K562 (cell line): Measurements from ENCODE around the gene PKIB. TPM values are rescaled to one million over a fixed set of nuclear protein-coding genes. Genes with fewer than 3 reads are reported as not detected.

ENCODE experiments used
- ATAC-seq: fragments of 200-7000 bp; cut with Tn5 transposase; 3 replicates; pipeline ENCODE4 v1.9.1; 2020; ENCODE audit warnings: moderate library complexity
- BruUV-seq: library from RNA; stranded (reverse); fragments of 400-500 nt; replicated peaks from 2 replicates; lab custom pipeline; 2021; lab: Mats Ljungman, UMichigan
- CTCF ChIA-PET: fragments of 300-600 bp; formaldehyde crosslinking; extraction: SDS; loops from one replicate; lab custom pipeline; 2021; ENCODE audit warnings: low intra/inter-chr PET ratio; lab: Yijun Ruan, JAX
- POLR2A ChIA-PET: fragments of 300-600, 350-650 bp; sonication (Branson Sonifier 250); formaldehyde crosslinking; extraction: SDS; loops from one replicate; lab custom pipeline; 2021; ENCODE audit warnings: antibody characterized with exemption, inconsistent platforms; lab: Yijun Ruan, JAX
- DNase-seq, 4 experiments: peaks; one replicate each; pipeline versions ENCODE4 v3.0.0 to v3.0.0-alpha.2; 2011 to 2018; ENCODE audit warnings: low spot score in 3 of 4, mixed read lengths in 3 of 4; ENCODE audit errors: extremely low read depth in 1 of 4
- FAIRE-seq: peaks from 2 replicates; lab custom pipeline; 2011; peaks lifted over from hg19 to GRCh38; lab: Jason Lieb, UNC
- H2AFZ ChIP-seq: 2 replicates; pipeline ENCODE4 v1.6.0; 2011; ENCODE audit warnings: low read depth, low read length, control low read depth, inconsistent platforms
- H3K27ac ChIP-seq: fragments of 200-600 bp; 3 replicates; pipeline ENCODE4 v1.8.0; 2011; ENCODE audit warnings: low read depth, mild to moderate bottlenecking, control low read depth, inconsistent platforms, low read length, moderate library complexity, mixed read lengths; ENCODE audit errors: extremely low read depth
- H3K27me3 ChIP-seq, 2 experiments: fragments of 300-600 bp in 1 of 2; 2 replicates in 1 of 2; 3 replicates in 1 of 2; pipeline versions ENCODE4 v1.6.0 to v1.8.0; 2011; ENCODE audit warnings: inconsistent platforms in 2 of 2, low read length in 2 of 2, mild to moderate bottlenecking in 1 of 2, mixed read lengths in 1 of 2, moderate library complexity in 1 of 2; ENCODE audit not compliant: control insufficient read depth in 2 of 2, insufficient read depth in 2 of 2
- H3K36me3 ChIP-seq: fragments of 300-600 bp; 3 replicates; pipeline ENCODE4 v1.8.0; 2011; ENCODE audit warnings: mild to moderate bottlenecking, low read length, inconsistent platforms; ENCODE audit not compliant: control insufficient read depth, insufficient read depth
- H3K4me1 ChIP-seq, 2 experiments: fragments of 200-600 bp in 1 of 2; replicated peaks in 1 of 2; 2 replicates in 1 of 2; 3 replicates in 1 of 2; pipeline versions ENCODE4 v1.5.1 to v1.8.0; 2011; ENCODE audit warnings: inconsistent platforms in 2 of 2, low read length in 2 of 2, mild to moderate bottlenecking in 1 of 2, mixed read lengths in 1 of 2, moderate library complexity in 1 of 2; ENCODE audit not compliant: control insufficient read depth in 2 of 2, insufficient read depth in 2 of 2
- H3K4me2 ChIP-seq: 2 replicates; pipeline ENCODE4 v1.6.1; 2011; ENCODE audit warnings: low read length, control low read depth, inconsistent platforms, mixed read lengths; ENCODE audit not compliant: insufficient read depth
- H3K4me3 ChIP-seq: fragments of 200-600 bp; sonication (generic), shearing (Covaris generic); 2 replicates; pipeline ENCODE4 v1.5.1; 2016; ENCODE audit warnings: control low read depth, inconsistent platforms
- H3K79me2 ChIP-seq: fragments of 200-600 bp; 3 replicates; pipeline ENCODE4 v1.8.0; 2011; ENCODE audit warnings: low read length, inconsistent platforms; ENCODE audit not compliant: control insufficient read depth, insufficient read depth
- H3K9ac ChIP-seq, 2 experiments: 2 replicates each; pipeline versions ENCODE4 v1.6.0 to v1.6.1; 2011; ENCODE audit warnings: low read depth in 2 of 2, low read length in 2 of 2, control low read depth in 1 of 2, inconsistent platforms in 1 of 2, mild to moderate bottlenecking in 1 of 2, mixed read lengths in 1 of 2; ENCODE audit not compliant: insufficient read depth in 1 of 2
- H3K9me1 ChIP-seq: one replicate; pipeline ENCODE4 v1.6.0; 2011; ENCODE audit warnings: inconsistent platforms, mild to moderate bottlenecking, low read length, moderate library complexity; ENCODE audit not compliant: control insufficient read depth, insufficient read depth
- H3K9me3 ChIP-seq: replicated peaks from 2 replicates; pipeline ENCODE4 v1.5.1; 2011; ENCODE audit warnings: low read depth, low read length, inconsistent platforms; ENCODE audit not compliant: control insufficient read depth, insufficient read depth
- H4K20me1 ChIP-seq: replicated peaks from 2 replicates; pipeline ENCODE4 v1.6.1; 2011; ENCODE audit warnings: low read length, inconsistent platforms, mixed read lengths; ENCODE audit not compliant: control insufficient read depth, insufficient read depth
- E4F1 ChIP-seq: fragments of 250-450 bp; sonication (Bioruptor Pico); IDR thresholded peaks from 2 replicates; pipeline ENCODE4 v1.5.0; 2021; ENCODE audit warnings: mild to moderate bottlenecking, borderline replicate concordance
- HMG20A ChIP-seq: fragments of 450-650 bp; formaldehyde crosslinking; conservative IDR thresholded peaks from 2 replicates; pipeline ENCODE4 v1.4.0; 2020; ENCODE audit warnings: mild to moderate bottlenecking, mixed read lengths
- NFRKB ChIP-seq: fragments of 450-650 bp; IDR thresholded peaks from 2 replicates; pipeline ENCODE4 v1.6.1; 2016; ENCODE audit warnings: low read depth
- PYGO2 ChIP-seq: fragments of 450-650 bp; IDR thresholded peaks from 2 replicates; pipeline ENCODE4 v1.6.1; 2016; ENCODE audit warnings: mild to moderate bottlenecking, missing genetic modification characterization, moderate library complexity, missing compliant biosample characterization
- SOX6 ChIP-seq: fragments of 450-650 bp; IDR thresholded peaks from 2 replicates; pipeline ENCODE4 v1.6.1; 2014; ENCODE audit warnings: mild to moderate bottlenecking
- SPI1 ChIP-seq: IDR thresholded peaks from 2 replicates; pipeline ENCODE4 v1.6.1; 2011; ENCODE audit warnings: low read depth, low read length, control low read depth, borderline replicate concordance
- ZNF384 ChIP-seq: IDR thresholded peaks from 2 replicates; pipeline ENCODE4 v1.6.1; 2012; ENCODE audit warnings: low read depth, low read length, improper control_type of control experiment
- ZNF780A ChIP-seq: fragments of 250-450 bp; sonication (Bioruptor Pico); IDR thresholded peaks from 2 replicates; pipeline ENCODE4 v1.5.0; 2021; ENCODE audit warnings: mild to moderate bottlenecking
- WGBS: fragments of 100-300 bp; shearing (Covaris generic); methylation state at CpG from one replicate; pipeline ENCODE4 v1.1.6; 2016; ENCODE audit warnings: low coverage, mixed read lengths; ENCODE audit not compliant: insufficient coverage; ENCODE audit errors: missing lambda C conversion rate; 5-methylcytosine and 5-hydroxymethylcytosine counted together
- in situ Hi-C: fragments of 300-500 bp; cut with MboI; formaldehyde crosslinking; loops from 4 replicates; pipeline ENCODE4 v1.15.0; 2018; ENCODE audit warnings: inconsistent platforms, mixed read lengths
- intact Hi-C: fragments of 100-400 bp; cut with micrococcal nuclease; formaldehyde crosslinking; loops from 2 replicates; pipeline ENCODE4 v1.14.2; 2022
- polyA plus RNA-seq, 8 experiments: library from polyadenylated mRNA; depleted of rRNA in 4 of 8; stranded (reverse) in 5 of 8; unstranded in 3 of 8; fragments of >200 nt; fragmentation: Nextera tagmentation in 2 of 8; fragmentation: Illumina TruSeq in 1 of 8; extraction: Ambion mirVana in 2 of 8; extraction: Trizol in 1 of 8; gene quantifications; 2 replicates each; pipeline versions ENCODE4 v1.2.1 to v1.2.3, GENCODE V29; 2011 to 2014; ENCODE audit warnings: inconsistent platforms in 1 of 8, missing spikeins in 1 of 8
- total RNA-seq, 7 experiments: library from RNA; depleted of rRNA in 6 of 7; stranded (reverse); fragments of >200 nt in 6 of 7; fragmentation: Illumina TruSeq in 2 of 7; extraction: Trizol in 2 of 7; gene quantifications; 2 replicates each; pipeline versions ENCODE4 v1.2.1 to v1.2.3, GENCODE V29; 2011 to 2021; ENCODE audit warnings: low replicate concordance in 1 of 7

The PKIB gene
- total and polyA plus RNA-seq, 9 of the 15 experiments (the other 6 are each of a cell fraction or from before 2014, with no cell fraction given) = 14.8 to 37.5 (median 27.4) TPM

- in situ Hi-C loops = no loop called here
- intact Hi-C loops = no loop called here
- H3K27me3 ChIP-seq = no peaks in the 10 kb centered on the region
- no peaks in the 10 kb centered on the region for H3K9me3 ChIP-seq
- H3K36me3 ChIP-seq = no peaks in the 10 kb centered on the region
- ATAC-seq (no peak), FAIRE-seq (no peak)
- H3K4me1 ChIP-seq = peaks cover 0 to 3% of the 10 kb centered on the region in 2 experiments; a peak in 2 of 5 replicates
- H3K79me2 ChIP-seq = no peaks in the 10 kb centered on the region
- BruUV-seq = no TSS peak
- POLR2A ChIA-PET = no interaction called here
- no peak overlapping the region for H3K27ac ChIP-seq
- no peaks in the 10 kb centered on the region for H4K20me1 ChIP-seq
- H3K9ac ChIP-seq = no peak overlapping the region
- no peak overlapping the region for H3K4me3 ChIP-seq
- H3K4me2 ChIP-seq = no peak overlapping the region
- no peak overlapping the region for H2AFZ ChIP-seq
- WGBS = 48% methylated on average over 3 of the region's 3 CpGs
- TF ChIP-seq PYGO2 (tag) (no peak), SOX6 (no peak), ZNF384 (no peak), NFRKB (no peak), E4F1 (CRISPR knock-in tag) (no peak), SPI1 (no peak), ZNF780A (no peak), HMG20A (no peak)
- TF ChIP-seq, all 486 proteins: peak for 0
- DNase-seq = no peak
- CTCF ChIA-PET = no interaction called here
- no peaks in the 10 kb centered on the region for H3K9me1 ChIP-seq
Observed at GRCh38 chr6:122669868-122670267, 59.7 kb downstream of the PKIB start.
